Measurements from ENCODE around the gene TREX2.

Gene TREX2

DNA sequence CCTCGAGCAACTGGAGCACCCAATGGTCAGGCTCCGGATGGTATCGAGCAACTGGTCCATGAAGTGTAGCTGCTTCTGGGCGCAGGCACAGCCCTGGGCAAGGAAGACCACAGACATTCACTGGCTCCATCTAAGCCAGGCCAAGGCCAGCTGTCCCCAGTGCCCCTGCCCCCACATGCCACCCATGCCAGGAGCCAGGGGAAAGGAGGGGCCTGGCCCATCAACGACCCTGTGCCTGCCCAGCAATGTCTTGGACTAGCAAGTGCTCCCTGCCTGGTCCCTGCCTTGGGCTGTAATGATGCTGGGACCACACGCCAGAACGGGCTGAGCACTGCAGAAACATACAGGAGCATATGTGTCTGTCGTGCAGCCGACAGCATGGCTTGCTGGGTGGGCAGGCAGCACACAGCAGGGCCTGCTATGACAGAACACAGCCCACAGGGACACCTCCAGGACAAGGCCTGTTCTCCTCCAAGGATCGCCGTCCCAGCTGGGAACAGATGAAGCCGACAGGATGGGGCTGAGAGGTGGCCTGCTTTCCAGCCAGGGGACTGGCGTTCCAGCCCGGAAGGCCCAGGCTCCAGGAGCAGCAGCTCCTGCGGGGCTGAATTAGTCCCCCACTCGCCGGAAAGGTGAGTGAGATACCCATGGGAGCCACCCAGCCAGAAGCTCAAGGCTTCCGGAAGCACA lies 11.4 kb upstream of the TREX2 start:
- Histone ChIP-seq H3K4me3 (ENCODE audit: low read depth, low read length) (no peak overlapping the region), H3K27ac (no peak overlapping the region), H3K36me3 (ENCODE audit: control insufficient read depth, insufficient read depth, low read length) (no peaks in the 10 kb centered on the region), H3K4me1 (no peaks in the 10 kb centered on the region), H3K9ac (no peak overlapping the region), H3K79me2 (no peaks in the 10 kb centered on the region), H2AFZ (no peak overlapping the region), H3K4me2 (ENCODE audit: low read length) (no peak overlapping the region), H3K27me3 (ENCODE audit: control insufficient read depth, insufficient read depth, low read length) (no peaks in the 10 kb centered on the region), H3K9me3 (ENCODE audit: control insufficient read depth, low read length) (no peaks in the 10 kb centered on the region)
- TF ChIP-seq, protein P1, sequence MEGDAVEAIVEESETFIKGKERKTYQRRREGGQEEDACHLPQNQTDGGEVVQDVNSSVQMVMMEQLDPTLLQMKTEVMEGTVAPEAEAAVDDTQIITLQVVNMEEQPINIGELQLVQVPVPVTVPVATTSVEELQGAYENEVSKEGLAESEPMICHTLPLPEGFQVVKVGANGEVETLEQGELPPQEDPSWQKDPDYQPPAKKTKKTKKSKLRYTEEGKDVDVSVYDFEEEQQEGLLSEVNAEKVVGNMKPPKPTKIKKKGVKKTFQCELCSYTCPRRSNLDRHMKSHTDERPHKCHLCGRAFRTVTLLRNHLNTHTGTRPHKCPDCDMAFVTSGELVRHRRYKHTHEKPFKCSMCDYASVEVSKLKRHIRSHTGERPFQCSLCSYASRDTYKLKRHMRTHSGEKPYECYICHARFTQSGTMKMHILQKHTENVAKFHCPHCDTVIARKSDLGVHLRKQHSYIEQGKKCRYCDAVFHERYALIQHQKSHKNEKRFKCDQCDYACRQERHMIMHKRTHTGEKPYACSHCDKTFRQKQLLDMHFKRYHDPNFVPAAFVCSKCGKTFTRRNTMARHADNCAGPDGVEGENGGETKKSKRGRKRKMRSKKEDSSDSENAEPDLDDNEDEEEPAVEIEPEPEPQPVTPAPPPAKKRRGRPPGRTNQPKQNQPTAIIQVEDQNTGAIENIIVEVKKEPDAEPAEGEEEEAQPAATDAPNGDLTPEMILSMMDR (IDR thresholded peaks at IDR 0.05) = no peak

DNA sequence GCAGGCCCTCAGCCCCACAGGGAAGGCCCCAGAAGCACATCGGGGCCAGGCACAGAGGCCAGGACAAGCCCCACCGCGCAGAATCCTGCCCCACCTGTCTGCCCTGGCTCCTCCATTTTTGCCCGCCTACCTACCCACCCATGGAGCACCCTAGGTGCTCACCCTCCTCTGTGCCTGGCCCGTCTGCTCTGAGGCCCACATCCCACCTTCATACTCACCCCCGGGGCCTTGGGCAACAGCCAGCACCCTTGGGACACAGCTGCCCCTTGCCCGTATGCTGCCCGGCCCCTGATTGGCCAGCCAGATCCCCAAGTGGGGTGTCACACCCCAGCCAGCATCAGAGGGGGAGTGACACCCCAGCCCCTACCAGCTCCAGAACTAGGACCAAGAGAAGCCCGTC lies 10.8 kb upstream of the TREX2 start:
- Histone ChIP-seq H2AFZ (no peak overlapping the region), H3K36me3 (ENCODE audit: control insufficient read depth, insufficient read depth, low read length) (no peaks in the 10 kb centered on the region), H3K9me3 (ENCODE audit: control insufficient read depth, low read length) (no peaks in the 10 kb centered on the region), H3K4me3 (ENCODE audit: low read depth, low read length) (no peak overlapping the region), H3K4me2 (ENCODE audit: low read length) (no peak overlapping the region), H3K9ac (no peak overlapping the region), H3K27me3 (ENCODE audit: control insufficient read depth, insufficient read depth, low read length) (no peaks in the 10 kb centered on the region), H3K79me2 (no peaks in the 10 kb centered on the region), H3K4me1 (no peaks in the 10 kb centered on the region), H3K27ac (no peak overlapping the region)
- TF ChIP-seq, protein P1 (IDR thresholded peaks at IDR 0.05) = no peak

DNA sequence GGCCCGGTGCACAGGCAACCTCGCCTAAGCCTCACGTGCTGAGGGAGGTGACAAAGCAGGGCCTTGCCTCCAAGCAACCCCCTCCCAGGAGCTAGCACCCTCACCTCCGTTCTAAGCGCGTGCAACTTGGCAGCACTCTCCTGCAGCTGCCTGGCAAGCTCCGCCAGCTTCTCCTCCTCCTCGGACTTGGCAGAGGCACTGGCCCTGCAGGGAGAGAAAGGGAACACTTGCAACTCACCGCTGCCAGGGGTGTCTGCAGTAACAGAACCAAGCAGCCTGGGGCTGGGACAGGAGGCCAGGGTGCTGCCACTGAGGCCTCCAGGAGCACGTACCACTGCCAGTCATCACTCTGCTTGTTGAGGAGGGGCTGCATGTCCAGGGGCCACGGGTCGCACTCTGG lies 10.3 kb upstream of the TREX2 start:
- H3K4me3 ChIP-seq (ENCODE audit: low read depth, low read length) = no peak overlapping the region
- H3K27ac ChIP-seq = no peak overlapping the region
- no peaks in the 10 kb centered on the region for H3K4me1 ChIP-seq
- H3K9ac ChIP-seq = no peak overlapping the region
- no peaks in the 10 kb centered on the region for H3K27me3 ChIP-seq (ENCODE audit: control insufficient read depth, insufficient read depth, low read length)
- H3K9me3 ChIP-seq (ENCODE audit: control insufficient read depth, low read length) = no peaks in the 10 kb centered on the region
- no peaks in the 10 kb centered on the region for H3K79me2 ChIP-seq
- TF ChIP-seq, protein P1 (IDR thresholded peaks at IDR 0.05) = no peak
- H2AFZ ChIP-seq = no peak overlapping the region
- H3K36me3 ChIP-seq (ENCODE audit: control insufficient read depth, insufficient read depth, low read length) = no peaks in the 10 kb centered on the region
- no peak overlapping the region for H3K4me2 ChIP-seq (ENCODE audit: low read length)

DNA sequence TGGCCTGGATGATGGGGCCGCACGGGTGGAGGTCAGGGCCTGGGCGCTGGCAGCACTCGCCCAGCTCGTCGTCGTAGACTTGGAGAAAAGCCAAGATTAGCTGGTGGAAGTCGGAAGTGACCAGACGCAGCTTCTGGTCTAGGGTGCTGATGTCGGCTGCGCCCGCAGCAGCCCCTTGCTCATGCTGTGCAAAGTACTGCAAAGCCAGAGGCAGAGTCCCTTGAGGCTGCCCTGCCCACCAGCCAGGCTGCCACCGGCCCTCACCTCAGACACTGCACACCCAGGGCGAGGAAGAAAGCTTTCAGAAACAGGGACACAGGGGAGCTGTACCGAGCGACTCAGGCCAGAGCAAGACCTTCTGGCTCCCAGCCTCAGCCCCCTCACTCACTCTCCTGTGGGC lies 9.7 kb upstream of the TREX2 start:
- H3K9ac ChIP-seq = no peak overlapping the region
- no peak overlapping the region for H2AFZ ChIP-seq
- H3K36me3 ChIP-seq (ENCODE audit: control insufficient read depth, insufficient read depth, low read length) = no peaks in the 10 kb centered on the region
- H3K9me3 ChIP-seq (ENCODE audit: control insufficient read depth, low read length) = no peaks in the 10 kb centered on the region
- no peaks in the 10 kb centered on the region for H3K27me3 ChIP-seq (ENCODE audit: control insufficient read depth, insufficient read depth, low read length)
- H3K4me2 ChIP-seq (ENCODE audit: low read length) = no peak overlapping the region
- H3K4me3 ChIP-seq (ENCODE audit: low read depth, low read length) = no peak overlapping the region
- H3K79me2 ChIP-seq = no peaks in the 10 kb centered on the region
- no peaks in the 10 kb centered on the region for H3K4me1 ChIP-seq
- H3K27ac ChIP-seq = no peak overlapping the region
- TF ChIP-seq, protein P1 (IDR thresholded peaks at IDR 0.05) = no peak

DNA sequence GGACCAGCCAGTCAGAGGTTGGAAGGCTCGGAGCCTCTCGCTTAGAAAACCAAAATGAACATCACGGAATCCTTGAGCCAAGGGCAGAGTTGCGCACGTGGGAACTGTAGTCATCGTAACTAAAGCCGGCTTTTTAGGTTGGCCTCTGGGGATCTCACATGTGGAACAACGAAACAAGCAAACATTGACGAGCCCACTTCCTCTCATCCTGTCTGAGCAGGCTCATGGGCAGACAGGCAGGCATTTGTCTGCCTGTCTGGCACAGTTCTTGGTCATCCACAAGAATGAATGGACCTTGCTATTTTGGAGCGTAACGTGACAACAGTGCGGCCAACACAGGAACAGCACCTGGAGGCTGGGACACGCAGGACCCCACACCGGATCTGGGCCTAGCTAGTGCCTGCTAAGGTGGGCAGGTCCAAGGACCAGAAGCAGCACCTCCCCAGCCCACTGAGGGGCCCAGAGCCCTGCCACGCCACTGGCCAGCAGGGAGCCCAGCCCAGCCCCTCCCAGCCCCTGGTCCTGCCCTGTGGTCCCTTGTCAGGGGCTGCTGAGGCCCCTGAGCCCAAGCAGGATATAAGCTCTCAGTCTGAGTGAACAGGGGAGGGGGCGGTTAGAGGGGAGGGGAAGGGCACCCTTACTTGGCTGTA lies 9.2 kb upstream of the TREX2 start:
- no peaks in the 10 kb centered on the region for H3K79me2 ChIP-seq
- no peaks in the 10 kb centered on the region for H3K9me3 ChIP-seq (ENCODE audit: control insufficient read depth, low read length)
- no peak overlapping the region for H3K9ac ChIP-seq
- H3K27me3 ChIP-seq (ENCODE audit: control insufficient read depth, insufficient read depth, low read length) = no peaks in the 10 kb centered on the region
- H3K27ac ChIP-seq = no peak overlapping the region
- TF ChIP-seq, protein P1 (IDR thresholded peaks at IDR 0.05) = no peak
- H3K4me2 ChIP-seq (ENCODE audit: low read length) = no peak overlapping the region
- H3K4me3 ChIP-seq (ENCODE audit: low read depth, low read length) = no peak overlapping the region
- no peak overlapping the region for H2AFZ ChIP-seq
- H3K4me1 ChIP-seq = no peaks in the 10 kb centered on the region
- H3K36me3 ChIP-seq (ENCODE audit: control insufficient read depth, insufficient read depth, low read length) = no peaks in the 10 kb centered on the region
